T-helper 2 cell treated with Interferon-gamma antibody and Interleukin-4, amounts not matched to agents 5 μg/mL and 100 μg/mL, for 36 hours (primary cell): Measurements from ENCODE around the gene HRK.

Source experiments
- DNase-seq: peaks from one replicate; pipeline ENCODE4 v3.0.0; 2021; ENCODE audit warnings: low spot score
- H3K27ac Mint-ChIP-seq: one replicate; pipeline ENCODE4 v1.8.0; 2021; ENCODE audit warnings: mild to moderate bottlenecking, mixed read lengths
- H3K27me3 Mint-ChIP-seq: one replicate; pipeline ENCODE4 v1.8.0; 2021; ENCODE audit warnings: low read depth, mixed read lengths
- H3K36me3 Mint-ChIP-seq: one replicate; pipeline ENCODE4 v1.8.0; 2021; ENCODE audit warnings: low read depth, mixed read lengths
- H3K4me1 Mint-ChIP-seq: one replicate; pipeline ENCODE4 v1.8.0; 2021; ENCODE audit warnings: low read depth, mixed read lengths
- H3K4me3 Mint-ChIP-seq: one replicate; pipeline ENCODE4 v1.8.0; 2022; ENCODE audit warnings: mild to moderate bottlenecking, moderate library complexity, mixed read lengths
- H3K9me3 Mint-ChIP-seq: one replicate; pipeline ENCODE4 v1.8.0; 2021; ENCODE audit warnings: mixed read lengths

The HRK gene

GRCh38 chr12:116870306-116870705 lies 10.9 kb downstream of the HRK start:
- Mint-ChIP-seq H3K27ac (no peak overlapping the region), H3K4me3 (no peak overlapping the region), H3K4me1 (no peaks in the 10 kb centered on the region), H3K27me3 (peaks cover 17% of the 10 kb centered on the region), H3K9me3 (no peaks in the 10 kb centered on the region), H3K36me3 (no peaks in the 10 kb centered on the region)
- DNase-seq: no peak

- Mint-ChIP-seq H3K27ac (no peak overlapping the region), H3K4me3 (no peak overlapping the region), H3K36me3 (no peaks in the 10 kb centered on the region), H3K4me1 (no peaks in the 10 kb centered on the region), H3K9me3 (no peaks in the 10 kb centered on the region), H3K27me3 (peaks cover 7% of the 10 kb centered on the region)
- DNase-seq: no peak
Measured at GRCh38 chr12:116867523-116867922, 13.7 kb downstream of the HRK start.

- no peak overlapping the region for H3K27ac Mint-ChIP-seq
- H3K4me1 Mint-ChIP-seq: peaks cover 5% of the 10 kb centered on the region
- DNase-seq: no peak
- no peaks in the 10 kb centered on the region for H3K9me3 Mint-ChIP-seq
- peaks cover 15% of the 10 kb centered on the region for H3K27me3 Mint-ChIP-seq
- no peaks in the 10 kb centered on the region for H3K36me3 Mint-ChIP-seq
- H3K4me3 Mint-ChIP-seq: no peak overlapping the region
Measured at GRCh38 chr12:116864371-116865160, 16.7 kb downstream of the HRK start.

GRCh38 chr12:116863275-116863767 lies 17.9 kb downstream of the HRK start:
- peaks cover 5% of the 10 kb centered on the region for H3K4me1 Mint-ChIP-seq
- no peak for DNase-seq
- no peaks in the 10 kb centered on the region for H3K36me3 Mint-ChIP-seq
- H3K27me3 Mint-ChIP-seq: peaks cover 18% of the 10 kb centered on the region
- no peak overlapping the region for H3K4me3 Mint-ChIP-seq
- no peak overlapping the region for H3K27ac Mint-ChIP-seq
- H3K9me3 Mint-ChIP-seq: no peaks in the 10 kb centered on the region

GRCh38 chr12:116862167-116862566 lies 19.1 kb downstream of the HRK start:
- DNase-seq: no peak
- no peak overlapping the region for H3K4me3 Mint-ChIP-seq
- peaks cover 25% of the 10 kb centered on the region for H3K27me3 Mint-ChIP-seq
- H3K36me3 Mint-ChIP-seq: no peaks in the 10 kb centered on the region
- no peak overlapping the region for H3K27ac Mint-ChIP-seq
- peaks cover 5% of the 10 kb centered on the region for H3K4me1 Mint-ChIP-seq
- no peaks in the 10 kb centered on the region for H3K9me3 Mint-ChIP-seq

GRCh38 chr12:116861320-116861719 lies 19.9 kb downstream of the HRK start:
- H3K36me3 Mint-ChIP-seq: no peaks in the 10 kb centered on the region
- H3K4me1 Mint-ChIP-seq: peaks cover 5% of the 10 kb centered on the region
- no peaks in the 10 kb centered on the region for H3K9me3 Mint-ChIP-seq
- no peak overlapping the region for H3K4me3 Mint-ChIP-seq
- DNase-seq: no peak
- H3K27me3 Mint-ChIP-seq: peaks cover 23% of the 10 kb centered on the region
- no peak overlapping the region for H3K27ac Mint-ChIP-seq

GRCh38 chr12:116860263-116860662 lies 21.0 kb downstream of the HRK start:
- Mint-ChIP-seq H3K27me3 (peaks cover 21% of the 10 kb centered on the region), H3K4me3 (no peak overlapping the region), H3K27ac (no peak overlapping the region), H3K4me1 (peaks cover 5% of the 10 kb centered on the region), H3K36me3 (no peaks in the 10 kb centered on the region), H3K9me3 (no peaks in the 10 kb centered on the region)
- no peak for DNase-seq

- Mint-ChIP-seq H3K4me1 (peaks cover 5% of the 10 kb centered on the region), H3K27ac (no peak overlapping the region), H3K27me3 (peaks cover 21% of the 10 kb centered on the region), H3K4me3 (no peak overlapping the region), H3K36me3 (no peaks in the 10 kb centered on the region), H3K9me3 (no peaks in the 10 kb centered on the region)
- DNase-seq: no peak
Measured at GRCh38 chr12:116859079-116859478, 22.2 kb downstream of the HRK start.

GRCh38 chr12:116856729-116857128 lies 24.5 kb downstream of the HRK start:
- Mint-ChIP-seq H3K27ac (no peak overlapping the region), H3K27me3 (peaks cover 21% of the 10 kb centered on the region), H3K4me3 (no peak overlapping the region), H3K9me3 (no peaks in the 10 kb centered on the region), H3K4me1 (peaks cover 3% of the 10 kb centered on the region), H3K36me3 (no peaks in the 10 kb centered on the region)
- no peak for DNase-seq

GRCh38 chr12:116855744-116856470 lies 25.3 kb downstream of the HRK start:
- no peak overlapping the region for H3K4me3 Mint-ChIP-seq
- no peak for DNase-seq
- H3K27me3 Mint-ChIP-seq: peaks cover 20% of the 10 kb centered on the region
- no peaks in the 10 kb centered on the region for H3K9me3 Mint-ChIP-seq
- no peak overlapping the region for H3K27ac Mint-ChIP-seq
- H3K4me1 Mint-ChIP-seq: no peaks in the 10 kb centered on the region
- H3K36me3 Mint-ChIP-seq: no peaks in the 10 kb centered on the region

GRCh38 chr12:116853507-116853906 lies 27.7 kb downstream of the HRK start:
- peaks cover 8% of the 10 kb centered on the region for H3K27me3 Mint-ChIP-seq
- no peak overlapping the region for H3K27ac Mint-ChIP-seq
- no peaks in the 10 kb centered on the region for H3K4me1 Mint-ChIP-seq
- H3K36me3 Mint-ChIP-seq: no peaks in the 10 kb centered on the region
- no peak for DNase-seq
- H3K4me3 Mint-ChIP-seq: no peak overlapping the region
- no peaks in the 10 kb centered on the region for H3K9me3 Mint-ChIP-seq

GRCh38 chr12:116852303-116852702 lies 28.9 kb downstream of the HRK start:
- H3K27ac Mint-ChIP-seq: no peak overlapping the region
- DNase-seq: no peak
- H3K27me3 Mint-ChIP-seq: peaks cover under 1% of the 10 kb centered on the region
- no peaks in the 10 kb centered on the region for H3K36me3 Mint-ChIP-seq
- H3K9me3 Mint-ChIP-seq: no peaks in the 10 kb centered on the region
- no peak overlapping the region for H3K4me3 Mint-ChIP-seq
- no peaks in the 10 kb centered on the region for H3K4me1 Mint-ChIP-seq

GRCh38 chr12:116849216-116849615 lies 32.0 kb downstream of the HRK start:
- H3K27me3 Mint-ChIP-seq: no peaks in the 10 kb centered on the region
- DNase-seq: no peak
- no peak overlapping the region for H3K4me3 Mint-ChIP-seq
- no peaks in the 10 kb centered on the region for H3K36me3 Mint-ChIP-seq
- H3K27ac Mint-ChIP-seq: no peak overlapping the region
- no peaks in the 10 kb centered on the region for H3K9me3 Mint-ChIP-seq
- no peaks in the 10 kb centered on the region for H3K4me1 Mint-ChIP-seq

GRCh38 chr12:116843085-116843484 lies 38.2 kb downstream of the HRK start:
- no peak overlapping the region for H3K27ac Mint-ChIP-seq
- H3K4me1 Mint-ChIP-seq: no peaks in the 10 kb centered on the region
- H3K4me3 Mint-ChIP-seq: no peak overlapping the region
- no peaks in the 10 kb centered on the region for H3K27me3 Mint-ChIP-seq
- no peaks in the 10 kb centered on the region for H3K36me3 Mint-ChIP-seq
- H3K9me3 Mint-ChIP-seq: no peaks in the 10 kb centered on the region
- no peak for DNase-seq
